H9 (cell line): Measurements from ENCODE around the gene KDSR. TPM values are rescaled to one million over a fixed set of nuclear protein-coding genes. Genes with fewer than 3 reads are reported as not detected.

ENCODE experiments used
- DNase-seq: peaks from one replicate; pipeline ENCODE4 v3.0.0-alpha.2; 2017
- H2AFZ ChIP-seq: one replicate; pipeline ENCODE4 v1.6.1; 2013; ENCODE audit warnings: mild to moderate bottlenecking, low read length, control low read depth, moderate library complexity
- H2AK5ac ChIP-seq: 2 replicates; pipeline ENCODE4 v1.6.1; 2013; ENCODE audit warnings: low read length, control low read depth, mixed read lengths; ENCODE audit not compliant: insufficient read length
- H2BK120ac ChIP-seq: one replicate; pipeline ENCODE4 v1.6.1; 2013; ENCODE audit warnings: low read depth, mild to moderate bottlenecking, low read length, control low read depth, inconsistent platforms; ENCODE audit not compliant: poor library complexity, severe bottlenecking
- H2BK12ac ChIP-seq: 2 replicates; pipeline ENCODE4 v1.6.1; 2013; ENCODE audit warnings: low read length, control low read depth, mixed read lengths, low read depth; ENCODE audit not compliant: insufficient read length
- H2BK15ac ChIP-seq: 2 replicates; pipeline ENCODE4 v1.6.1; 2013; ENCODE audit warnings: low read depth, low read length, control low read depth
- H2BK20ac ChIP-seq: one replicate; pipeline ENCODE4 v1.6.1; 2013; ENCODE audit warnings: low read depth, mild to moderate bottlenecking, low read length, control low read depth, inconsistent platforms; ENCODE audit not compliant: poor library complexity, severe bottlenecking
- H2BK5ac ChIP-seq: 2 replicates; pipeline ENCODE4 v1.6.1; 2013; ENCODE audit warnings: low read length, control low read depth, mixed read lengths; ENCODE audit not compliant: insufficient read length
- H3K14ac ChIP-seq: 2 replicates; pipeline ENCODE4 v1.6.1; 2013; ENCODE audit warnings: low read length, control low read depth; ENCODE audit not compliant: insufficient read depth
- H3K18ac ChIP-seq: 2 replicates; pipeline ENCODE4 v1.6.1; 2013; ENCODE audit warnings: low read depth, mild to moderate bottlenecking, mixed read lengths, low read length, control low read depth; ENCODE audit not compliant: insufficient read length
- H3K23ac ChIP-seq: 2 replicates; pipeline ENCODE4 v1.6.1; 2013; ENCODE audit warnings: low read length, control low read depth, mixed read lengths, low read depth; ENCODE audit not compliant: insufficient read length
- H3K23me2 ChIP-seq: 2 replicates; pipeline ENCODE4 v1.6.1; 2013; ENCODE audit warnings: low read depth, mild to moderate bottlenecking, mixed read lengths, low read length, control low read depth; ENCODE audit not compliant: insufficient read length, poor library complexity, severe bottlenecking
- H3K27ac ChIP-seq: 2 replicates; pipeline ENCODE4 v1.5.1; 2013; ENCODE audit warnings: low read length, control low read depth, mixed read lengths, low read depth; ENCODE audit not compliant: insufficient read length
- H3K27me3 ChIP-seq: 2 replicates; pipeline ENCODE4 v1.6.1; 2013; ENCODE audit warnings: low read length, control low read depth, inconsistent platforms; ENCODE audit not compliant: insufficient read depth
- H3K4ac ChIP-seq: 2 replicates; pipeline ENCODE4 v1.6.1; 2013; ENCODE audit warnings: low read depth, mild to moderate bottlenecking, control low read depth, inconsistent platforms, low read length, moderate library complexity
- H3K4me1 ChIP-seq: 2 replicates; pipeline ENCODE4 v1.6.1; 2013; ENCODE audit warnings: low read length, control low read depth, inconsistent platforms; ENCODE audit not compliant: insufficient read depth
- H3K4me2 ChIP-seq: 2 replicates; pipeline ENCODE4 v1.6.1; 2013; ENCODE audit warnings: low read length, control low read depth, mixed read lengths; ENCODE audit not compliant: insufficient read length, insufficient read depth
- H3K56ac ChIP-seq: 2 replicates; pipeline ENCODE4 v1.6.1; 2013; ENCODE audit warnings: low read depth, mild to moderate bottlenecking, mixed read lengths, low read length, control low read depth; ENCODE audit not compliant: insufficient read length
- H3K79me1 ChIP-seq: 2 replicates; pipeline ENCODE4 v1.6.1; 2013; ENCODE audit warnings: low read depth, mild to moderate bottlenecking, moderate library complexity, low read length, control low read depth, inconsistent platforms; ENCODE audit not compliant: insufficient read depth, poor library complexity, severe bottlenecking
- H3K79me2 ChIP-seq: 2 replicates; pipeline ENCODE4 v1.6.1; 2013; ENCODE audit warnings: low read length, control low read depth, inconsistent platforms; ENCODE audit not compliant: insufficient read depth
- H3K9ac ChIP-seq: 2 replicates; pipeline ENCODE4 v1.6.1; 2013; ENCODE audit warnings: low read length, control low read depth, mixed read lengths; ENCODE audit not compliant: insufficient read length; ENCODE audit errors: extremely low read depth
- H3K9me3 ChIP-seq: one replicate; pipeline ENCODE4 v1.6.1; 2013; ENCODE audit warnings: low read depth, low read length, inconsistent platforms; ENCODE audit not compliant: control insufficient read depth
- H3T11ph ChIP-seq: one replicate; pipeline ENCODE4 v1.6.1; 2013; ENCODE audit warnings: mild to moderate bottlenecking, low read length, control low read depth, inconsistent platforms
- H4K20me1 ChIP-seq: one replicate; pipeline ENCODE4 v1.6.1; 2013; ENCODE audit not compliant: control insufficient read depth, insufficient read length, insufficient read depth
- H4K5ac ChIP-seq: 2 replicates; pipeline ENCODE4 v1.6.1; 2013; ENCODE audit warnings: low read depth, mild to moderate bottlenecking, mixed read lengths, low read length, control low read depth; ENCODE audit not compliant: insufficient read length
- H4K8ac ChIP-seq: replicated peaks from 2 replicates; pipeline ENCODE4 v1.6.1; 2013; ENCODE audit warnings: low read length, control low read depth, mixed read lengths, low read depth; ENCODE audit not compliant: insufficient read length
- H4K91ac ChIP-seq: 2 replicates; pipeline ENCODE4 v1.6.1; 2013; ENCODE audit warnings: low read depth, mild to moderate bottlenecking, moderate library complexity, mixed read lengths, low read length, control low read depth; ENCODE audit not compliant: insufficient read length
- H3K27ac Mint-ChIP-seq, 3 experiments: 2 replicates in 2 of 3; 3 replicates in 1 of 3; pipeline ENCODE4 v1.8.0; 2020 to 2021; ENCODE audit warnings: mixed read lengths in 3 of 3, mild to moderate bottlenecking in 1 of 3, moderate library complexity in 1 of 3
- H3K27me3 Mint-ChIP-seq: 2 replicates; pipeline ENCODE4 v1.8.0; 2021; ENCODE audit warnings: low read depth, mild to moderate bottlenecking, moderate library complexity, mixed read lengths
- H3K36me3 Mint-ChIP-seq, 3 experiments: 2 replicates in 2 of 3; 3 replicates in 1 of 3; pipeline ENCODE4 v1.8.0; 2020 to 2021; ENCODE audit warnings: low read depth in 3 of 3, mixed read lengths in 3 of 3; ENCODE audit not compliant: insufficient read depth in 1 of 3
- H3K4me1 Mint-ChIP-seq, 2 experiments: 2 replicates each; pipeline ENCODE4 v1.8.0; 2020; ENCODE audit warnings: mixed read lengths in 2 of 2
- H3K4me3 Mint-ChIP-seq, 2 experiments: 2 replicates in 1 of 2; 3 replicates in 1 of 2; pipeline ENCODE4 v1.8.0; 2020 to 2021; ENCODE audit warnings: mild to moderate bottlenecking in 2 of 2, mixed read lengths in 2 of 2, moderate library complexity in 1 of 2
- H3K9me3 Mint-ChIP-seq, 2 experiments: 2 replicates in 1 of 2; 3 replicates in 1 of 2; pipeline ENCODE4 v1.8.0; 2020; ENCODE audit warnings: mild to moderate bottlenecking in 2 of 2, mixed read lengths in 2 of 2, moderate library complexity in 1 of 2
- WGBS: extraction: QIAGEN DNeasy Blood & Tissue Kit; methylation state at CpG from one replicate; pipeline ENCODE4 v1.1.7; 2013; ENCODE audit warnings: missing lambda C conversion rate, low lambda C conversion rate, mixed read lengths; ENCODE audit not compliant: insufficient read length; ENCODE audit errors: extremely low coverage; 5-methylcytosine and 5-hydroxymethylcytosine counted together
- total RNA-seq: library from RNA; stranded (reverse); gene quantifications from 2 replicates; pipeline ENCODE4 v1.2.1, GENCODE V29; 2021
- TF ChIP-seq, protein P1 (sequence below): fragments of 200-600 bp; sonication (generic); conservative IDR thresholded peaks from 3 replicates; pipeline ENCODE4 v1.8.0; 2021; ENCODE audit warnings: antibody characterized with exemption, mild to moderate bottlenecking

The KDSR gene
- total RNA-seq, 1 experiment from 2014 or later, result 58.5 TPM

DNA sequence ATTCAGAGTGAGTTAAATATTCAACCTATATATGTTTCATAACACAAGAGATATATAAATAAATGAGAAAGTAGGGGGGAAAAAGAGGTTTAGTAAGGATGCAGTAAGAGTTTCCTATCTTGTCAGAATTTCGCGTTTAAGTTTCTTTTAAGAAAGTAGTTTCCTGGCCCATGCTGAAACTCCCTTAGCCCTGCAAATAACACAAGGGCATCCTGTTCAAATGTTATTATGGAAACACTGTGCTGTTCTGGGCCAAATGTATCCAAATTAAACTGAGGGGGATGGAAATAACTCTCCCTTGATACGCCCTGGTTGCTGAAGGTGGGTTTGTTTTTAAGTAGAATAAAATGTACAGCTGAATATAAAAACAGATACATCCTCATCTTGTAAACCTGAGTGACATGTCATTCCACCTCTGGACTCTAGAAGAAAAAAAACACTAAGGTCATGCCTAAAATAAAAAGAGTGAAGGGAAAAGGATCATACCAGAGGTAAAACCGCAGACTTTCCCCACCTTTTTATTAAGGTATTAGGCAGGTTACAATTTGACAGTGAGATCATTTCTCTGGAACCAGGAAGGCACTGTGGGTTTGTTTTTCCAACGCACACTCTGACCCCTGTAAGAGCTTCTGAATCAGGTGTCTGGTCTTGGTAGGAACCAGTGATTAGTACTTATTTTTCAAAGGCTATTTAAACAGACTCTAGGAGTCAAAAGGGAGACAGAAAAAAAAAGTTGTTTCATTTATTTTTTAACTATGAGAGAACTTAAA lies 64.2 kb downstream of the KDSR start:
- no peak overlapping the region for H2BK15ac ChIP-seq
- no peaks in the 10 kb centered on the region for H3K36me3 Mint-ChIP-seq
- no peak overlapping the region for H3K18ac ChIP-seq
- H2AFZ ChIP-seq, result no peak overlapping the region
- no peak overlapping the region for H3K9ac ChIP-seq
- TF ChIP-seq, protein P1, sequence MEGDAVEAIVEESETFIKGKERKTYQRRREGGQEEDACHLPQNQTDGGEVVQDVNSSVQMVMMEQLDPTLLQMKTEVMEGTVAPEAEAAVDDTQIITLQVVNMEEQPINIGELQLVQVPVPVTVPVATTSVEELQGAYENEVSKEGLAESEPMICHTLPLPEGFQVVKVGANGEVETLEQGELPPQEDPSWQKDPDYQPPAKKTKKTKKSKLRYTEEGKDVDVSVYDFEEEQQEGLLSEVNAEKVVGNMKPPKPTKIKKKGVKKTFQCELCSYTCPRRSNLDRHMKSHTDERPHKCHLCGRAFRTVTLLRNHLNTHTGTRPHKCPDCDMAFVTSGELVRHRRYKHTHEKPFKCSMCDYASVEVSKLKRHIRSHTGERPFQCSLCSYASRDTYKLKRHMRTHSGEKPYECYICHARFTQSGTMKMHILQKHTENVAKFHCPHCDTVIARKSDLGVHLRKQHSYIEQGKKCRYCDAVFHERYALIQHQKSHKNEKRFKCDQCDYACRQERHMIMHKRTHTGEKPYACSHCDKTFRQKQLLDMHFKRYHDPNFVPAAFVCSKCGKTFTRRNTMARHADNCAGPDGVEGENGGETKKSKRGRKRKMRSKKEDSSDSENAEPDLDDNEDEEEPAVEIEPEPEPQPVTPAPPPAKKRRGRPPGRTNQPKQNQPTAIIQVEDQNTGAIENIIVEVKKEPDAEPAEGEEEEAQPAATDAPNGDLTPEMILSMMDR, result no peak
- H3K79me2 ChIP-seq, result no peaks in the 10 kb centered on the region
- H3K23ac ChIP-seq, result no peak overlapping the region
- H3K14ac ChIP-seq, result no peak overlapping the region
- no peak overlapping the region for H2BK20ac ChIP-seq
- no peaks in the 10 kb centered on the region for H3K9me3 ChIP-seq
- no peak overlapping the region for H3K27ac Mint-ChIP-seq
- no peaks in the 10 kb centered on the region for H3K27me3 Mint-ChIP-seq
- no peak overlapping the region for H4K5ac ChIP-seq
- no peak overlapping the region for H3K4me2 ChIP-seq
- H4K20me1 ChIP-seq, result no peaks in the 10 kb centered on the region
- no peaks in the 10 kb centered on the region for H3K23me2 ChIP-seq
- no CpG with 5 or more reads among the region's 5 CpGs for WGBS
- no peak overlapping the region for H3K4ac ChIP-seq
- H2BK12ac ChIP-seq, result no peak overlapping the region
- H3K27me3 ChIP-seq, result no peaks in the 10 kb centered on the region
- no peaks in the 10 kb centered on the region for H3K79me1 ChIP-seq
- H3K4me3 Mint-ChIP-seq, result no peak overlapping the region
- H2BK5ac ChIP-seq, result no peak overlapping the region
- no peak overlapping the region for H2AK5ac ChIP-seq
- no peaks in the 10 kb centered on the region for H3K9me3 Mint-ChIP-seq
- no peak overlapping the region for H3T11ph ChIP-seq
- H3K56ac ChIP-seq, result no peak overlapping the region
- no peak overlapping the region for H2BK120ac ChIP-seq
- peaks cover 2% of the 10 kb centered on the region; the same call in 1 of the 2 replicates for H3K4me1 ChIP-seq
- H3K27ac ChIP-seq, result no peak overlapping the region
- DNase-seq, result no peak
- H4K91ac ChIP-seq, result no peak overlapping the region
- no peak overlapping the region for H4K8ac ChIP-seq
- H3K4me1 Mint-ChIP-seq, result peaks cover 10 to 11% of the 10 kb centered on the region in 2 experiments
